Measurements from ENCODE around the gene ERP27.

GRCh38 chr12:14965221-14965620 is 26.9 kb upstream of the ERP27 start:
- TF ChIP-seq CTCF (IDR thresholded peaks at IDR 0.05; ENCODE audit: extremely low read depth in 1 of 2, insufficient read depth in 1 of 2, low read depth in 1 of 2, low read length in 2 of 2): no peak
- no peak for TF ChIP-seq FOS (IDR thresholded peaks at IDR 0.05; ENCODE audit: borderline replicate concordance, insufficient read depth, low read length)
- no peak for TF ChIP-seq POLR2A (IDR thresholded peaks at IDR 0.05; ENCODE audit: low read depth, low read length)
